ENCODE results near the gene IRAK2.

DNA sequence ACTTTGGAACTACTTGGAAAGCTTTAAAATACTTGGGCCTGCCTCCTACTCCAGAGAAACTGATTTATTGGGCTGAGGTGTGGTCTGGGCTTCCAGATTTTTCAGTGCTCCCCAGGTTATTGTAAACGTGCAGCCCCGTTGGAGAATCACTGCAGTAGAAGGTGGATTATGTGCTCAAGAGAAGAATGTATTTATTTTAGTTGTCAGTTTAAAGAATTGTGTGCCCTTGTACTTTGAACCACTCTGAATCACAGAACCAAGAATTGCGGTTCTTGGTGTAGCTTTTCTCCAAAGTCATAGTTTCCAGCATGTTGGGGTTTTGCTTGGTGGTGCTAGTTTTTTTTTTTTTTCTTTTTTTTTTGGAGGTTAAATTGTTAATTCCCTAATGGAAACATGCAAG, 85.1 kb downstream of the IRAK2 start:
- TF ChIP-seq, protein P1, sequence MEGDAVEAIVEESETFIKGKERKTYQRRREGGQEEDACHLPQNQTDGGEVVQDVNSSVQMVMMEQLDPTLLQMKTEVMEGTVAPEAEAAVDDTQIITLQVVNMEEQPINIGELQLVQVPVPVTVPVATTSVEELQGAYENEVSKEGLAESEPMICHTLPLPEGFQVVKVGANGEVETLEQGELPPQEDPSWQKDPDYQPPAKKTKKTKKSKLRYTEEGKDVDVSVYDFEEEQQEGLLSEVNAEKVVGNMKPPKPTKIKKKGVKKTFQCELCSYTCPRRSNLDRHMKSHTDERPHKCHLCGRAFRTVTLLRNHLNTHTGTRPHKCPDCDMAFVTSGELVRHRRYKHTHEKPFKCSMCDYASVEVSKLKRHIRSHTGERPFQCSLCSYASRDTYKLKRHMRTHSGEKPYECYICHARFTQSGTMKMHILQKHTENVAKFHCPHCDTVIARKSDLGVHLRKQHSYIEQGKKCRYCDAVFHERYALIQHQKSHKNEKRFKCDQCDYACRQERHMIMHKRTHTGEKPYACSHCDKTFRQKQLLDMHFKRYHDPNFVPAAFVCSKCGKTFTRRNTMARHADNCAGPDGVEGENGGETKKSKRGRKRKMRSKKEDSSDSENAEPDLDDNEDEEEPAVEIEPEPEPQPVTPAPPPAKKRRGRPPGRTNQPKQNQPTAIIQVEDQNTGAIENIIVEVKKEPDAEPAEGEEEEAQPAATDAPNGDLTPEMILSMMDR (IDR thresholded peaks at IDR 0.05; ENCODE audit: insufficient read depth, low read depth, low read length) = no peak
- no peak for TF ChIP-seq EZH2 (IDR thresholded peaks at IDR 0.05; ENCODE audit: insufficient read depth, low read length)

All from astrocyte (in vitro differentiated cells and primary cell).